Gastrocnemius medialis (tissue), 4 donors: ENCODE results near the gene MTFR1L.

ENCODE experiments used
- POLR2A ChIP-seq, 2 donors: fragments of 450-650 bp; IDR thresholded peaks; one replicate each; pipeline ENCODE4 v1.6.1; 2017; ENCODE audit warnings: antibody characterized with exemption in 2 of 2, mild to moderate bottlenecking in 2 of 2, moderate library complexity in 2 of 2
- TF ChIP-seq, protein P1 (sequence below), 5 experiments: fragments of 450-650 bp in 3 of 5; fragments of 200-600 bp in 2 of 5; sonication (generic) in 2 of 5; IDR thresholded peaks in 4 of 5; conservative IDR thresholded peaks in 1 of 5; 1 replicate in 4 of 5; 2 replicates in 1 of 5; pipeline ENCODE4 v1.5.1; 2016 to 2019; ENCODE audit warnings: antibody characterized with exemption in 5 of 5, mild to moderate bottlenecking in 3 of 5, moderate library complexity in 3 of 5

DNA sequence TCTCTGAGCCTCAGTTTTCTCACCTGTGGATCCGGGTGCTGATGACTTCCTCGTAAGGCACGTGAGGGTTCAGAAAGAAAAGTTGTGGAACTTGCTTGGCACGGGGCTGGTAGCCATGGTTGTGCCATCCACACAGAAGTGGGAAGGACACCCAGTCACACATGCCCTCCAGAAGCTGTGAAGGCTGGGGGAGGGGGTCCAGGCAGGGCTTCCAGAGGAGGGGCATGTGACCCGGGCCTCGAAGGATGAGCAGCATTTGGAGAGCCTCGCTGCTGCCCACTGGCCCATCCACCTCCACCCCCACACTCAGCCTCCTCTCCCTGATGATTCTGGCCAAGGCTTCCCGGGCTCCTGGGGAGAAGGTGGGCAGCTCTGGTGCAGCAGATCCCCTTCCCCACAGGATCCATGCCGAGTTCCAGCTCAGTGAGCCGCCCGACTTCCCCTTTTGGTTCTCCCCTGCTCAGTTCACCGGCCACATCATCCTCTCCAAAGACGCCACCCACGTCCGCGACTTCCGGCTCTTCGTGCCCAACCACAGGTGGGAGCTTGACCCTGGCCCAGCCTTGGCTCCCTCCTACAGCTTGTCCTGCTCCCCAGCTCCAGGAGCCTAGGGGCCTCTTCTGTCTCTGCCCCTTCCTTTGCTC is 10.3 kb upstream of the MTFR1L start:
- TF ChIP-seq POLR2A (IDR thresholded peaks at IDR 0.05), result no peak
- TF ChIP-seq, protein P1, sequence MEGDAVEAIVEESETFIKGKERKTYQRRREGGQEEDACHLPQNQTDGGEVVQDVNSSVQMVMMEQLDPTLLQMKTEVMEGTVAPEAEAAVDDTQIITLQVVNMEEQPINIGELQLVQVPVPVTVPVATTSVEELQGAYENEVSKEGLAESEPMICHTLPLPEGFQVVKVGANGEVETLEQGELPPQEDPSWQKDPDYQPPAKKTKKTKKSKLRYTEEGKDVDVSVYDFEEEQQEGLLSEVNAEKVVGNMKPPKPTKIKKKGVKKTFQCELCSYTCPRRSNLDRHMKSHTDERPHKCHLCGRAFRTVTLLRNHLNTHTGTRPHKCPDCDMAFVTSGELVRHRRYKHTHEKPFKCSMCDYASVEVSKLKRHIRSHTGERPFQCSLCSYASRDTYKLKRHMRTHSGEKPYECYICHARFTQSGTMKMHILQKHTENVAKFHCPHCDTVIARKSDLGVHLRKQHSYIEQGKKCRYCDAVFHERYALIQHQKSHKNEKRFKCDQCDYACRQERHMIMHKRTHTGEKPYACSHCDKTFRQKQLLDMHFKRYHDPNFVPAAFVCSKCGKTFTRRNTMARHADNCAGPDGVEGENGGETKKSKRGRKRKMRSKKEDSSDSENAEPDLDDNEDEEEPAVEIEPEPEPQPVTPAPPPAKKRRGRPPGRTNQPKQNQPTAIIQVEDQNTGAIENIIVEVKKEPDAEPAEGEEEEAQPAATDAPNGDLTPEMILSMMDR (IDR thresholded peaks at IDR 0.05 in 4 of 5, conservative IDR thresholded peaks at IDR 0.05 in 1 of 5), result no peak
